GM21723 (cell line): ENCODE data around the gene LENG8.
"Not testable (repeated sequence)": the region's sequence is repeated elsewhere in the genome, so short reads cannot be mapped to it uniquely, and the experiment has no call there.

Source experiments
- ATAC-seq: cut with Tn5 transposase; IDR thresholded peaks from one replicate; pipeline ENCODE4 v1.9.1; 2021; ENCODE audit warnings: mild to moderate bottlenecking, moderate library complexity; ENCODE audit not compliant: unreplicated experiment

The LENG8 gene

GRCh38 chr19:54509200-54509940, 60.4 kb downstream of the LENG8 start:
- ATAC-seq = not testable (repeated sequence)
